Hippocampal formation (tissue), 2 donors: ENCODE measurements around the gene PNPLA7.

Experiments used
- DNase-seq, 2 donors: peaks; one replicate each; lab custom pipeline; 2025; lab: John Stamatoyannopoulos, UW

The PNPLA7 gene

GRCh38 chr9:137494104-137494544 lies 56.1 kb downstream of the PNPLA7 start:
- no peak for DNase-seq

- DNase-seq, result no peak
Observed at GRCh38 chr9:137493364-137494103, 56.7 kb downstream of the PNPLA7 start.

GRCh38 chr9:137492464-137493363 lies 57.5 kb downstream of the PNPLA7 start:
- DNase-seq, result no peak

GRCh38 chr9:137491735-137492432 lies 58.3 kb downstream of the PNPLA7 start:
- no peak for DNase-seq

- no peak for DNase-seq
Observed at GRCh38 chr9:137490532-137491186, 59.5 kb downstream of the PNPLA7 start.

GRCh38 chr9:137488906-137489305 lies 61.3 kb downstream of the PNPLA7 start:
- no peak for DNase-seq

GRCh38 chr9:137488327-137488653 lies 61.9 kb downstream of the PNPLA7 start:
- DNase-seq, result no peak

- no peak for DNase-seq
Observed at GRCh38 chr9:137487454-137488326, 62.5 kb downstream of the PNPLA7 start.

- no peak for DNase-seq
Observed at GRCh38 chr9:137486545-137487453, 63.4 kb downstream of the PNPLA7 start.

GRCh38 chr9:137486141-137486490 lies 64.1 kb downstream of the PNPLA7 start:
- DNase-seq, result no peak

- DNase-seq, result no peak
Observed at GRCh38 chr9:137485343-137486140, 64.7 kb downstream of the PNPLA7 start.

GRCh38 chr9:137484551-137485315 lies 65.5 kb downstream of the PNPLA7 start:
- DNase-seq, result no peak

GRCh38 chr9:137482094-137482781 lies 68.0 kb downstream of the PNPLA7 start:
- DNase-seq, result peak in 1 of 2 donors; percentile 21

- no peak for DNase-seq
Observed at GRCh38 chr9:137480686-137481683, 69.2 kb downstream of the PNPLA7 start.

GRCh38 chr9:137479892-137480685 lies 70.1 kb downstream of the PNPLA7 start:
- DNase-seq, result no peak
